Uterus (tissue), 4 donors: Measurements from ENCODE around the gene F12. TPM values are rescaled to one million over a fixed set of nuclear protein-coding genes. Genes with fewer than 3 reads are reported as not detected.

Experiments
- DNase-seq, 2 donors: peaks; one replicate each; pipeline ENCODE4 v3.0.0-alpha.2; 2019 to 2020
- H3K27ac ChIP-seq, 2 donors: fragments of 200-600 bp; sonication (generic); 1 replicate in 1 of 2; 2 replicates in 1 of 2; pipeline ENCODE4 v1.5.1; 2016 to 2018
- H3K27me3 ChIP-seq, 2 donors: fragments of 200-600 bp; sonication (generic); one replicate each; pipeline ENCODE4 v1.5.1; 2018 to 2019; ENCODE audit warnings: control low read depth in 1 of 2
- H3K36me3 ChIP-seq, 2 donors: fragments of 200-600 bp; sonication (generic); one replicate each; pipeline ENCODE4 v1.5.1; 2019; ENCODE audit warnings: control low read depth in 1 of 2
- H3K4me1 ChIP-seq, 2 donors: fragments of 200-600 bp; sonication (generic); one replicate each; pipeline ENCODE4 v1.5.1; 2018 to 2019; ENCODE audit warnings: control low read depth in 1 of 2
- H3K4me3 ChIP-seq, 2 donors: fragments of 200-600 bp; sonication (generic); 1 replicate in 1 of 2; 2 replicates in 1 of 2; pipeline ENCODE4 v1.5.1; 2018 to 2019; ENCODE audit warnings: mild to moderate bottlenecking in 1 of 2
- H3K9me3 ChIP-seq, 2 donors: fragments of 200-600 bp; sonication (generic); one replicate each; pipeline ENCODE4 v1.5.1; 2019; ENCODE audit warnings: control low read depth in 1 of 2
- POLR2A ChIP-seq, 2 donors: fragments of 450-650 bp; IDR thresholded peaks; one replicate each; pipeline ENCODE4 v1.6.1; 2016; ENCODE audit warnings: antibody characterized with exemption in 2 of 2, mild to moderate bottlenecking in 1 of 2, moderate library complexity in 1 of 2
- intact Hi-C: fragments of 100-400 bp; cut with DNase I; formaldehyde crosslinking; loops from one replicate; pipeline ENCODE4 v1.15.1; 2023; ENCODE audit warnings: low total_unique reads
- total RNA-seq, 4 donors: library from RNA; depleted of rRNA in 3 of 4; stranded (reverse); fragments of >200 nt in 3 of 4; gene quantifications; one replicate each; pipeline versions ENCODE4 v1.1.0 to v1.2.4, GENCODE V29; 2014 to 2023
- TF ChIP-seq, protein P1 (sequence below), 4 experiments: fragments of 200-600 bp in 2 of 4; fragments of 450-650 bp in 2 of 4; sonication (generic) in 2 of 4; IDR thresholded peaks; one replicate each; pipeline ENCODE4 v1.5.1; 2016 to 2019; ENCODE audit warnings: antibody characterized with exemption in 4 of 4, mild to moderate bottlenecking in 2 of 4, moderate library complexity in 1 of 4
- donor health status: DM: yes; HTN: yes; CAD: no.

Gene F12
- total RNA-seq, 4 donors from 2014 or later = 7.6 TPM; not detected in 3

GRCh38 chr5:177365845-177366527 is 43.4 kb downstream of the F12 start:
- Histone ChIP-seq H3K9me3 (no peaks in the 10 kb centered on the region), H3K4me1 (peaks cover 3 to 18% of the 10 kb centered on the region in 2 donors), H3K4me3 (peak overlapping the region in 1 of 2 donors; percentile 53), H3K27ac (peak overlapping the region; percentile 97), H3K27me3 (no peaks in the 10 kb centered on the region), H3K36me3 (no peaks in the 10 kb centered on the region)
- DNase-seq = no peak
- no peak for TF ChIP-seq POLR2A (IDR thresholded peaks at IDR 0.05)
- TF ChIP-seq, protein P1, sequence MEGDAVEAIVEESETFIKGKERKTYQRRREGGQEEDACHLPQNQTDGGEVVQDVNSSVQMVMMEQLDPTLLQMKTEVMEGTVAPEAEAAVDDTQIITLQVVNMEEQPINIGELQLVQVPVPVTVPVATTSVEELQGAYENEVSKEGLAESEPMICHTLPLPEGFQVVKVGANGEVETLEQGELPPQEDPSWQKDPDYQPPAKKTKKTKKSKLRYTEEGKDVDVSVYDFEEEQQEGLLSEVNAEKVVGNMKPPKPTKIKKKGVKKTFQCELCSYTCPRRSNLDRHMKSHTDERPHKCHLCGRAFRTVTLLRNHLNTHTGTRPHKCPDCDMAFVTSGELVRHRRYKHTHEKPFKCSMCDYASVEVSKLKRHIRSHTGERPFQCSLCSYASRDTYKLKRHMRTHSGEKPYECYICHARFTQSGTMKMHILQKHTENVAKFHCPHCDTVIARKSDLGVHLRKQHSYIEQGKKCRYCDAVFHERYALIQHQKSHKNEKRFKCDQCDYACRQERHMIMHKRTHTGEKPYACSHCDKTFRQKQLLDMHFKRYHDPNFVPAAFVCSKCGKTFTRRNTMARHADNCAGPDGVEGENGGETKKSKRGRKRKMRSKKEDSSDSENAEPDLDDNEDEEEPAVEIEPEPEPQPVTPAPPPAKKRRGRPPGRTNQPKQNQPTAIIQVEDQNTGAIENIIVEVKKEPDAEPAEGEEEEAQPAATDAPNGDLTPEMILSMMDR (IDR thresholded peaks at IDR 0.05) = no peak
- intact Hi-C loops = no loop called here

DNA sequence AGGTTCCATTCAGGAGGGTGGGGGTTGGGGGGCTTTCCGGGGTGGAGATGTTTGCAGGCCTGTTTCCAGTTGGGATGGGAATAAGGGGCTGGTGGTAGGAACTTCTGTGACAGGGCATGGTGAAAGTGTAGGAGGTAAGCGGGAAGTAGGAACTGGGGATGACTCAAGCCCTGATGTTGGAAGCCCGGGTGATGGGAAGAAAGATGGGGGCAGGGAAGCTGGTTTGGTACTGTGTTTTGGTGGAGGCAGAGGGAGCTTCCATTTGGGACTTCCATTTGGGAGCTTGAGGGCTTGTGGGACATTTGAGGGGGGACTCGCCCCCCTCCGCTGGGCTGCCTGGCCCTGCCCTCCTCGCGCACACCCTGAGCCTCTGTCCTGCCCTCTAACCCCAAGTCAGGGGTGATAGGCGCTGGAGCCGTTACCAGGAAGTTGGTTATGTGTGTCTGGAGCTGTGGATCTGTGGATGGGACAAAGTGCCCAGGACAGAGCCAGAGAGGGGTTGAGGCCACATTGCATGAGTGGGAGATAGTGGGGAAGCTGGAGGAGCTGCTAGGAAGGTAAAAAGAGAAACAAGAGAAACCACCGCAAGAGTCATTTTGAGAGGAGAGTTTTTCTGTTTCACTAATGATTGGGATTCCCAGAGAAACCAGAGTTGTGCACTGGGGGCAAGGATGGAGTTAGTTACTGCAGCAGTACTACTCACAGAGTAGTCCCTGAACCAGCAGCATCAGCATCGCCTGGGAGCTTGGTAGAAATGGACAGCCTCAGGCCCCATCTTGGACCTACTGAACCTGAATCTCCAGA is 45.0 kb downstream of the F12 start:
- Histone ChIP-seq H3K27ac (no peak overlapping the region), H3K4me3 (no peak overlapping the region), H3K4me1 (peaks cover 3 to 14% of the 10 kb centered on the region in 2 donors), H3K36me3 (no peaks in the 10 kb centered on the region), H3K27me3 (no peaks in the 10 kb centered on the region), H3K9me3 (no peaks in the 10 kb centered on the region)
- DNase-seq = no peak
- intact Hi-C loops = no loop called here
- TF ChIP-seq POLR2A (IDR thresholded peaks at IDR 0.05) = no peak
- TF ChIP-seq, protein P1 (IDR thresholded peaks at IDR 0.05) = no peak

DNA sequence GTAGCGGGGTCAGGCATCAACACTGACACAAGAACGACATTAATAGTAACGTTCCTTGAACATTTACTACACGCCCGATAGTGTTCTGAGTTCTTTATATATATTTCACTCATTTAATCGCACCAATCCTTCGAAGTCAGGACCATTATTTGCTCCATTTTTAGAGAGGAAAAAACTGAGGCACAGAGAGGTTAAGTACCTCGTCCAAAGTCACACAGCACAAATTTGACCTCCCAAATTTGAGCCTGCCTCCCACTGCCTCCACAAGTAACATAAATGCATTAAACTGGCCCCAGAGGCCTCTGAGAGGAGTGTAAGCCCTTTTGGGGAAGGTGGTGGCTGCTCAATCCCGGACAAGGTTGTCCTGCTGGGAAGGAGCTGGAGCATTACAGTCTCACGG is 45.8 kb downstream of the F12 start:
- peaks cover 3 to 14% of the 10 kb centered on the region in 2 donors for H3K4me1 ChIP-seq
- peak overlapping the region; percentile 19 to 36 for H3K4me3 ChIP-seq
- intact Hi-C loops = no loop called here
- no peaks in the 10 kb centered on the region for H3K36me3 ChIP-seq
- TF ChIP-seq, protein P1 (IDR thresholded peaks at IDR 0.05) = no peak
- no peak for TF ChIP-seq POLR2A (IDR thresholded peaks at IDR 0.05)
- H3K27me3 ChIP-seq = no peaks in the 10 kb centered on the region
- H3K27ac ChIP-seq = no peak overlapping the region
- DNase-seq = no peak
- H3K9me3 ChIP-seq = no peaks in the 10 kb centered on the region

DNA sequence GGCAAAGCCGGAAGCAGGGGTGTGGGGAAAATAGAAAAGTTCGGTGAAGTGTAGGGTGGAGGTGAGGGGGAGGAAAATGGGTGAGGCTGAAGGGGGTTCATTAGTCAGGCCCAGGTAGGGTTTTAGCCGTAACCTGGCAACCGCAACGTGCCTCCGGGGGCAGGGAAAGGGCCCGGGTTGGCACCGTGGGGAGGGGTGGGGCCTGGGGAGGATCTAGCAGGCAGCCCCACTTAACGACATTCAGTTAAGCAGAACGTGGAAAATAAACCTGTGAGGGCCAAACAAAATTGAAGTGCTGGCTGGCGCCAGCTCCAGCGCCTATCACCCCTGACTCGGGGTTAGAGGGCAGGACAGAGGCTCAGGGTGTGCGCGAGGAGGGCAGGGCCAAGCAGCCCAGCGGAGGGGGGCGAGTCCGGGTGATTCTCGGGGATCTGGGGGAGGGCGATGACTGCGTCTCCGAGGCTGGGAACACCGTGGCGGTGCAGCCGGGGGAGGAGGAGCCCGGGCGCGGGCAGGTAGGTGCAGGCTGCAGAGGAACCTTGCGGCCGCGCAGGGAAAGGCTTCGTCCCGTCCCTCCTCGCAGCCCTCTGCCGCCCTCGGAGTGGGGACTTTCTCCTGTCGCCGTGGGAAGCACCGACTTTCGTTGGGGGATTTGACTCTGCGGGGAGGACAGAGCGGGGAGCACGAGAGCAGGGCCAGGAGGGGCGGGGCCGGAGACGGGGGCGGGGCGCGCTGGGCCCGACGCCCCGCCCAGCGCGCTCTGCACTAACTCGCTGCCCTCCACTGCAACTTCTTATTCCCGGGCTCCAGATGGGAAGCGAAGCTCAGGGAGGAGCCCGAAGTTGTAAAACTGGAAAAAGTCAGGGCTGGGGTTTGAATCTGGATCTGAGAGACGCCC is 46.5 kb downstream of the F12 start:
- Histone ChIP-seq H3K4me3 (peak overlapping the region; percentile 19 to 36), H3K36me3 (no peaks in the 10 kb centered on the region), H3K27ac (no peak overlapping the region), H3K9me3 (no peaks in the 10 kb centered on the region), H3K27me3 (no peaks in the 10 kb centered on the region), H3K4me1 (peaks cover 3 to 14% of the 10 kb centered on the region in 2 donors)
- DNase-seq = peak; percentile 60 to 72
- intact Hi-C loops = no loop called here
- TF ChIP-seq, protein P1 (IDR thresholded peaks at IDR 0.05) = no peak
- TF ChIP-seq POLR2A (IDR thresholded peaks at IDR 0.05) = no peak
